NCI-H2081 (cell line): Measurements from ENCODE around the gene NKPD1.

Source experiments
- DNase-seq, 2 experiments: peaks; one replicate each; lab custom pipeline; 2025; lab: John Stamatoyannopoulos, UW

The NKPD1 gene

GRCh38 chr19:45160870-45161737, at the start of gene NKPD1:
NKPD1 (minus strand) TSS chr19:45160982; CDS start chr19:45160150, 832 bp downstream.
- DNase-seq: no peak

GRCh38 chr19:45206328-45206727, 45.5 kb upstream of the NKPD1 start:
- no peak for DNase-seq

GRCh38 chr19:45205810-45206209, 45.0 kb upstream of the NKPD1 start:
- no peak for DNase-seq

- DNase-seq: no peak
Observed at GRCh38 chr19:45202637-45203036, 41.9 kb upstream of the NKPD1 start.

GRCh38 chr19:45200568-45200967, 39.8 kb upstream of the NKPD1 start:
- no peak for DNase-seq

- DNase-seq: no peak
Observed at GRCh38 chr19:45195764-45196163, 35.0 kb upstream of the NKPD1 start.

- no peak for DNase-seq
Observed at GRCh38 chr19:45191375-45191774, 30.6 kb upstream of the NKPD1 start.

- no peak for DNase-seq
Observed at GRCh38 chr19:45189971-45190370, 29.2 kb upstream of the NKPD1 start.

GRCh38 chr19:45187421-45188100, 26.8 kb upstream of the NKPD1 start:
- peak; percentile 51 to 60 for DNase-seq

GRCh38 chr19:45186509-45187334, 25.9 kb upstream of the NKPD1 start:
- DNase-seq: peak in 1 of 2 experiments; percentile 62

- no peak for DNase-seq
Observed at GRCh38 chr19:45184115-45184514, 23.3 kb upstream of the NKPD1 start.

GRCh38 chr19:45182758-45183157, 22.0 kb upstream of the NKPD1 start:
- no peak for DNase-seq

GRCh38 chr19:45180936-45181335, 20.2 kb upstream of the NKPD1 start:
- DNase-seq: no peak

- DNase-seq: no peak
Observed at GRCh38 chr19:45179892-45180370, 19.1 kb upstream of the NKPD1 start.

- DNase-seq: no peak
Observed at GRCh38 chr19:45179072-45179891, 18.5 kb upstream of the NKPD1 start.

GRCh38 chr19:45178262-45179071, 17.7 kb upstream of the NKPD1 start, which contains the start of gene BLOC1S3:
BLOC1S3 (plus strand) TSS chr19:45178784; CDS start chr19:45179297, 513 bp downstream.
- peak; percentile 100 for DNase-seq

- DNase-seq: no peak
Observed at GRCh38 chr19:45177817-45178261, 17.1 kb upstream of the NKPD1 start, which contains the start of gene TRAPPC6A. TRAPPC6A (minus strand) TSS chr19:45178237; CDS start chr19:45178218, 19 bp downstream.

GRCh38 chr19:45175515-45176345, 14.9 kb upstream of the NKPD1 start:
- no peak for DNase-seq

GRCh38 chr19:45173816-45174215, 13.0 kb upstream of the NKPD1 start:
- DNase-seq: no peak
